Occipital lobe (tissue), 2 donors: ENCODE data around the gene MAFG. TPM values are rescaled to one million over a fixed set of nuclear protein-coding genes. Genes with fewer than 3 reads are reported as not detected.

Source experiments
- DNase-seq: peaks from one replicate; lab custom pipeline; 2025; lab: John Stamatoyannopoulos, UW
- total RNA-seq: library from RNA; depleted of rRNA; stranded (reverse); fragments of >200 nt; gene quantifications from one replicate; pipeline ENCODE4 v1.2.3, GENCODE V29; 2014

Gene MAFG
- total RNA-seq, 1 donor from 2014 or later = 16.5 TPM

GRCh38 chr17:81898029-81898866 lies 29.3 kb downstream of the MAFG start:
- peak; percentile 70 for DNase-seq

GRCh38 chr17:81895400-81895799 lies 32.1 kb downstream of the MAFG start:
- DNase-seq = no peak

DNA sequence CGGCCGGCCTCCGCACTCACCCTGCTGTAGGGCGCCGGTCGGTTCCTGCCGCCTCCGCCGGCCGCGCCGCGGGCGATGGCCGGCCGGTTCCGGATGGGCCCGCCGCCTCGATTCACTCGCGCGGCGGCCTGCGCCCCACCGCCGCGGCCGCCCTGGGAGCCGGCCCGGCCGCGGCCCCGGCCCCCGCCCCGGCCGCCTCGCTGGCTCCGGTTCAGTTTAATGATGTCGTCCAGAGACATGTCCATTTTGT lies 36.3 kb downstream of the MAFG start:
- no peak for DNase-seq

GRCh38 chr17:81890447-81891302 lies 36.9 kb downstream of the MAFG start:
- DNase-seq = no peak

DNA sequence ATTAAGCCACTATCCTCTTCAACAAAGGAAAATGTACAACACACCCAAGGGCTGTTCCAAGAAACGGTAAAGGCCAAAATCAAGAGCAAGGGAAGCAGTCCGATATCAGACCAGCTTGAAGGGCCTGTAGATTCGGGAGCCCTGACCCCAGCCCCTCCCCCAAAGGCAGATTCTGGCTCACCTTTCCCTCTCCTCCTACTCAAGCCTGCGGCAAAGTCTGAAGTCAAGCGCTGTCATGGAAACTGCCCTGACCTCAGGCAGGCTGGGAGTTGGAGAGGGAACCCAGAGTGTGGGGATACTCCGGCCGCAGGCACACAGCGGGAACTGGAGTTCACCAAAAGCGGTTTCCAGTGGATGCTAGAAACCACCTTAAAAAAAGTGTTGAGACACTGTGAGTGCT lies 37.9 kb downstream of the MAFG start:
- no peak for DNase-seq

- no peak for DNase-seq
Observed at GRCh38 chr17:81888988-81889595, 38.4 kb downstream of the MAFG start.

DNA sequence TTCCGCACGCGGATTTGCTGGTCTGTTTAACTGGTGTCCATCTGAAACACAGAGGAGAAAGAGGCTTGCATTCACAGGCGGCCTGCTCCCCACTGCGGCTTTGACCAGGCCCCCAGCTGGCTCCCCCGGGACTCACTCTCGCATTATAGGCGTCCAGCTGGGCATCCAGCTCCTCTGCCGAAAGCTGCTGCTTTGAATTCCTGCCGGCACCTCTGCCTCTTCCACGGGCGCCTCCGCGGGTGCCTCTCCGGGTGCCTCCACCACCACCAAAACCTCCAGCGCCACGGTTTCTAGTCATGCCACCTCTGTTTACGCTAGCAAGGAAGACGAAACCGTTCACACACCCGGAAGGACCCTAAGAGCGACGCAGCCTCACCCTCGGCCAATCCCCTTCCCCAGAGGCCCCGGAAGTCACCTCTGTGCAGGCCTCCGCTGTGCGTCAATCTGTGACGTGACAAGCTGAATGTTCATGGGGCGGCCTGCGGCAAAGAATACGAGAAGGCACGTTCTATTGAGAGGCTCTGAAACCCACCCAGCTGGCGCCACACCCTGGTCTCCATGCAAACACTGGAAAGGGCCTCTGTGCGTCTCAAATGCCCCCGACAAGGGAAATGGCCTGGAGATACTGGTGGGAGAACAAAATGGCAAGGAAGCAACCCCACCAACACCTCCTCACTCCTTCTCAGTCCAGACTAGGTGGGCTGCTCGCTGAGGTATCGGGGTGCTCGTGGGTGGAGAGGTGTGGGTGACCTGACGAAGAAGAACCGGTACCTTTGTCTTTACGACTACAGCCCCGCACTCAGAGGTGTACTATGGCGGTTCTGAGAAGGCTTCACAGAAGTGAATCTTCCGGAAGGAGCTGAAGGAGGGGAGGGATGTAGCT lies 39.2 kb downstream of the MAFG start:
- no peak for DNase-seq

GRCh38 chr17:81885869-81886548 lies 41.5 kb downstream of the MAFG start:
- DNase-seq = no peak

- no peak for DNase-seq
Observed at GRCh38 chr17:81885454-81885853, 42.1 kb downstream of the MAFG start.

DNA sequence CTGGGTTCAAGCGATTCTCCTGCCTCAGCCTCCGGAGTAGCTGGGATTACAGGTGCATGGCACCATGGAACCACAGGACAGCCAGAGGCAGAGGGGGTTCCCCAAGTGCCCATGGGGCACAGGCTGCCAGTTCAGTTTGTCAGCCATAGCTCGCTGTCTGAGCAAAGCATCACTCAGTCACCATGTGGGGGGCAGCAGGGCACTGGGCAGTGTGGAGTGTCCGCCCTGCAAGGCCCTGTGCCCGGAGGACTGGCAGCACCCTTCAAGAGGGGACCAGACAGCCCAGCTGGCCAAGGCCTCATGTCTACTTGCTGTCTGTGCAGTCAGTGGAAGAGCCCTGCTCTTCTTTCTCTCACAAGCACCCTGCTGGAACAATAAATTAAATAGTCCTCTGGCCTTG lies 42.6 kb downstream of the MAFG start:
- no peak for DNase-seq

DNA sequence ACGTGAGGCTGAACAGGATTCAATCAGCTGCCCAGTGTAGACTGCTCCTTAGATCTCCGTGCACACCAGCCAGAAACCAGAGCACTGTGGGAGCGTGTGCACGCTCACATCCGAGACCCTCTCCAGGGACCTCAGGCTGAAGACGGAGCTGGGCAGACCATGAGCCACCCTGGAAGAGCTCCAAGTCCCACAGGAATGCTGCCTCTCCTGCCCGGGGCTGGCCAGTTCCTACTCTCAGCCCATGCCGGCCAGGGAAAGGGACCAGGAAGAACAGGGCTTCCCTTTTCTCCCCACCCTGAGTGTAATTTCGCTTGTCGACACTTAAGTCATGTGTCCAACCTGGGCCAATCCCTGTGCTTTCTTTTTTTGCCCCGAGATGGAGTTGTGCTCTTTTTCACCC lies 43.0 kb downstream of the MAFG start:
- no peak for DNase-seq

DNA sequence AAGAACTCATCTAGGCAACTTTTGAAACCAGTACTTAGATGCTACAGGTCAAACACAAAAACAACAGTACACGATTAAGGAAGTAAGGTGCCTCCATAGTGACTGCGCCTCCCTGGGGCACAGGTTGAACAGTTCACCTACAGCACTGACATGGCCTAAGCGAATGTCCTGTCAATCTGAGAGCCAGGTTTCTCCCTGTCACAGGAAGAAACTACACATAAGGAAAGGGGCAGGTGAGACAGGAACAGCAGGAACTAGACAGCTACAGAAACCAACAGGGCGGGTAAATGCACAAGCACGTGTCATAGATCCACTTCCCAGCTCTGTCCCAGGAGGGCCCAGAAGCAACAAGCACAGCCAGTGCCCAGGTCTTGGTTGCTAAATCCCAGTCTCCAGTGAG lies 48.4 kb downstream of the MAFG start:
- no peak for DNase-seq

DNA sequence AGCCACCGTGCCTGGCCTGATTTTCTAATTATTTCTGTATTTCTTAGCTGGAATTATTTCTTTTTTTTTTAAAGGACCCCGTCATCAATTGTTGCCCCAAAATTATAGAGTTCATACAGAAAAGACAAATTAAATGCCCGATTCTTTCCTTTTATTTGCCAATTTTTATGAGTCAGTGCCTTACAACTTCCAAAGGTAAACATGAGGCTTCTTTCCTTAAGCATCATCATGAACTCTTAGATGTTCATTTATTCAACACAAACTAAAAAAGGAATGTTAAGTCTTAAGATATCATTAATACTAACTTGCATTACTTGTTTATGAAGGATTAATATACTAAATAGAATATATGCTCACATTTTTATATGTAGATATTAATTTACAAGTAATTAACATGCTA lies 49.2 kb downstream of the MAFG start:
- DNase-seq = no peak

- no peak for DNase-seq
Observed at GRCh38 chr17:81877569-81877968, 50.0 kb downstream of the MAFG start.

- DNase-seq = peak; percentile 81
Observed at GRCh38 chr17:81871387-81872230, 55.9 kb downstream of the MAFG start.

DNA sequence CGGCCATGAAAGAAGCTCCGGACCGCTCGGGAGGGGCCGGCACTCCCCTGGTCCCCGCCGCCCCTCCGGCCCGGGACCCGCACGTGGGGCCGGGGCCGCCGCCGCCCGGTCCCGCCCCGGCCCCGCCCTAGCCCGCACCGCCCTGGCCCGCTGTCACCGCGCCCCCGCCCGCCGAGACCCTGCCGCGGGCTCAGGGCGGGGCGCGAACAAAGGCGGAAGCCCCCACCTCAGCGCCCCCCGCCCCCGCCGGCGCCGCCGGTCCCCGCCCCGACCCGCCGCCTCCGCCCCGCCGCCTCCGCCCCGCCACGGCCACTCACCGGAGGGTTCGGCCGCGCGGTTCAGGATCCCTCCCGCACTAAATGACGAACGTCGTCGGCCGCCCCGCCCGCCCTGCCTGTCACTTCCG lies 56.6 kb downstream of the MAFG start, which contains the start of gene ARHGDIA:
Gene ARHGDIA (minus strand): TSS at position 357 of the 406 bp plus-strand sequence. CDS start 1,407 bp downstream, outside the sequence.
- DNase-seq = no peak

- no peak for DNase-seq
Observed at GRCh38 chr17:81870131-81870980, 57.2 kb downstream of the MAFG start.

GRCh38 chr17:81869221-81870130 lies 58.1 kb downstream of the MAFG start:
- no peak for DNase-seq
